ENCODE measurements around the gene PDE4B. TPM values are rescaled to one million over a fixed set of nuclear protein-coding genes. Genes with fewer than 3 reads are reported as not detected.

The PDE4B gene
- total and polyA plus RNA-seq, 12 donors = 2.0 to 63.2 (median 15.3) TPM

- peaks cover 0 to 18% (median 7%) of the 10 kb centered on the region in 7 donors for H3K27me3 ChIP-seq
- H3K4me1 ChIP-seq = no peaks in the 10 kb centered on the region
- no peaks in the 10 kb centered on the region for H3K36me3 ChIP-seq
- DNase-seq (no peak), ATAC-seq (no peak)
- no peak for TF ChIP-seq CTCF (IDR thresholded peaks at IDR 0.05)
- intact Hi-C loops (cut with DNase I) = no loop called here
- H3K27ac ChIP-seq = no peak overlapping the region
- no peaks in the 10 kb centered on the region for H3K9me3 ChIP-seq
- 62 to 75% methylated on average over 3 of the region's 3 CpGs for WGBS, 2 donors
- no peak overlapping the region for H3K4me3 ChIP-seq
Measured at GRCh38 chr1:66154394-66154793, 361.7 kb downstream of the PDE4B start.

DNA sequence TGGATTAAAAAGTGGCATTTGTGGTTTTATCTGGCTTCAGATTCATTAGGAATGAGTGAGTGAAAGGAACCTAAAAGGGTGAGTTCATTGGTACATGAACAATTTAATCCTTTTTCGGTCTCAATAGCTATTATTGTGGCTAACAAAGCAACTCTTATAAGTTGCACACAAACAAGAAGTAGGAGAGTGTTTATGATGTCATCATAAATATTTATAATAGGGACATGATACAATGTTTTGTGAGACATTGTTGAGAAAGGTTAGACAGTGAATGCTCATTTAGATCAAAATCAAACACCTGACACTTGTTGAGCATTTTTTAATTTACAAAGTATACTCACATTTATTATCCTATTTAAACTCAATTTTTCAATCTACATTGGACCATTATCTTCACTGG is 363.4 kb downstream of the PDE4B start:
- H3K27ac ChIP-seq = no peak overlapping the region
- no peaks in the 10 kb centered on the region for H3K36me3 ChIP-seq
- 83 to 91% methylated on average over 1 of the region's 1 CpG for WGBS, 2 donors
- no peaks in the 10 kb centered on the region for H3K9me3 ChIP-seq
- no peak for TF ChIP-seq CTCF (IDR thresholded peaks at IDR 0.05)
- DNase-seq (no peak), ATAC-seq (no peak)
- peaks cover 0 to 21% (median 7%) of the 10 kb centered on the region in 7 donors for H3K27me3 ChIP-seq
- H3K4me3 ChIP-seq = no peak overlapping the region
- H3K4me1 ChIP-seq = no peaks in the 10 kb centered on the region
- intact Hi-C loops (cut with DNase I) = no loop called here

DNA sequence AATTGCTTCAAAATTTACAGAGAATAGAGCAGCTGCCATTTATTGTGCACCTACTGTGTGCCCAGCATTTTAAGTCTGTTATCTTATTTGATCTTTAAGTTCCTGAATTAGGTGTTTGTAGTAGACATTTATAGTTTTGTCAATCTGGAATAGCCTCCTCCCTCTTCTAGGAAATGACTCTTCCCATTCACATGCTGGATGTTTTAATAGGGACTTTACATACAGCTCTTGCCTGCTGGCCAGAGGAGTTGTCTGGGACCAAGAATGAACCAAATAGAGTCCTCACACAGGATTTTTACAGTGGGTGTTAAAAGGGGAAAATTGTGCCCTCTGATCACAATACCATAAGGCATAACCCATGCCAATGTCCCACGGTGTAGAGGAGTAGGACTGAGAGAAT is 367.1 kb downstream of the PDE4B start:
- Histone ChIP-seq H3K36me3 (no peaks in the 10 kb centered on the region), H3K9me3 (no peaks in the 10 kb centered on the region), H3K4me1 (no peaks in the 10 kb centered on the region), H3K27ac (no peak overlapping the region), H3K4me3 (no peak overlapping the region), H3K27me3 (peaks cover 0 to 15% (median 1%) of the 10 kb centered on the region in 7 donors)
- 70 to 84% methylated on average over 1 of the region's 1 CpG for WGBS, 2 donors
- ATAC-seq (no peak), DNase-seq (no peak)
- TF ChIP-seq CTCF (IDR thresholded peaks at IDR 0.05) = no peak
- intact Hi-C loops (cut with DNase I) = no loop called here

GRCh38 chr1:66160719-66161118 is 368.0 kb downstream of the PDE4B start:
- intact Hi-C loops (cut with DNase I) = no loop called here
- Histone ChIP-seq H3K36me3 (no peaks in the 10 kb centered on the region), H3K27me3 (peaks cover 0 to 15% (median 0%) of the 10 kb centered on the region in 7 donors), H3K9me3 (no peaks in the 10 kb centered on the region), H3K4me1 (no peaks in the 10 kb centered on the region), H3K4me3 (no peak overlapping the region), H3K27ac (no peak overlapping the region)
- no peak for DNase-seq
- no peak for TF ChIP-seq CTCF (IDR thresholded peaks at IDR 0.05)
- 72 to 88% methylated on average over 1 of the region's 1 CpG for WGBS, 2 donors
- no peak for ATAC-seq
